Measurements from ENCODE around the gene TMEM156.
"Not testable (repeated sequence)": the region's sequence is repeated elsewhere in the genome, so short reads cannot be mapped to it uniquely, and the experiment has no call there.

Gene TMEM156

DNA sequence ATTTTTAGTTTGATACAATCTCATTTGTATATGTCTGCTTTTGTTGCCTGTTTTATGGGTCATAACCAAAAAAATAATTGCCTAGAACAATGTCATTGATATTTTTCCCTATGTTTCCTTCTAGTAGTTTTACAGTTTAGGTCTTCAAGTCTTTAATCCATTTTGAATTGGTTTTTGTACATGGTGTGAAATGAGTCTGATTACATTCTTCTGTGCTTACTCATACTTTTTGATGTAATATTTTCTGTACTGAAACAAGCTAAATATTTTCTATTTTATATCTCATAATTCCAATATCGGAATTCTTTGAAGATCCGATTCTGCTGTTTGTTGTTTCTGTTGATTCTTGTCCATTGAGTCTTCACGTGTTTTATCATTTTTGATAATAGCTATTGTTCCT lies 10.6 kb downstream of the TMEM156 start:
- TF ChIP-seq, protein P1, sequence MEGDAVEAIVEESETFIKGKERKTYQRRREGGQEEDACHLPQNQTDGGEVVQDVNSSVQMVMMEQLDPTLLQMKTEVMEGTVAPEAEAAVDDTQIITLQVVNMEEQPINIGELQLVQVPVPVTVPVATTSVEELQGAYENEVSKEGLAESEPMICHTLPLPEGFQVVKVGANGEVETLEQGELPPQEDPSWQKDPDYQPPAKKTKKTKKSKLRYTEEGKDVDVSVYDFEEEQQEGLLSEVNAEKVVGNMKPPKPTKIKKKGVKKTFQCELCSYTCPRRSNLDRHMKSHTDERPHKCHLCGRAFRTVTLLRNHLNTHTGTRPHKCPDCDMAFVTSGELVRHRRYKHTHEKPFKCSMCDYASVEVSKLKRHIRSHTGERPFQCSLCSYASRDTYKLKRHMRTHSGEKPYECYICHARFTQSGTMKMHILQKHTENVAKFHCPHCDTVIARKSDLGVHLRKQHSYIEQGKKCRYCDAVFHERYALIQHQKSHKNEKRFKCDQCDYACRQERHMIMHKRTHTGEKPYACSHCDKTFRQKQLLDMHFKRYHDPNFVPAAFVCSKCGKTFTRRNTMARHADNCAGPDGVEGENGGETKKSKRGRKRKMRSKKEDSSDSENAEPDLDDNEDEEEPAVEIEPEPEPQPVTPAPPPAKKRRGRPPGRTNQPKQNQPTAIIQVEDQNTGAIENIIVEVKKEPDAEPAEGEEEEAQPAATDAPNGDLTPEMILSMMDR (IDR thresholded peaks at IDR 0.05; ENCODE audit: low read depth, low read length), result no peak
- no peak overlapping the region for H3K4me3 ChIP-seq (ENCODE audit: low read depth, low read length)

DNA sequence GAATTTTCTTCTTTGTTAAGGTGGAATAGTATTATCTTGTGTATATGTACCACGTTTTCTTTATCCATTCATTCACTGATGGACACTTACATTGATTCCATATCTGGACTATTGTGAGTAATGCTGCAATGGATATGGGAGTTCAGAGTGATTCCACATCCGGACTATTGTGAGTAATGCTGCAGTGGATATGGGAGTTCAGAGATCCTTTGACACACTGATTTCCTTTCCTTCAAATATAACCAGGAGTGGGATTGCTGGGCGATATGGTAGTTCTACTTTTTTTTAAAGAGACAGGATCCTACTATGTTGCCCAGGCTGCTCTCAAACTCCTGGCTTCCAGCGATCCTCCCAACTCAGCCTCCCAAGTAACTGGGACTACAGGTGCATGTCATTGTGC lies 12.1 kb downstream of the TMEM156 start:
- TF ChIP-seq, protein P1 (IDR thresholded peaks at IDR 0.05; ENCODE audit: low read depth, low read length), result no peak

DNA sequence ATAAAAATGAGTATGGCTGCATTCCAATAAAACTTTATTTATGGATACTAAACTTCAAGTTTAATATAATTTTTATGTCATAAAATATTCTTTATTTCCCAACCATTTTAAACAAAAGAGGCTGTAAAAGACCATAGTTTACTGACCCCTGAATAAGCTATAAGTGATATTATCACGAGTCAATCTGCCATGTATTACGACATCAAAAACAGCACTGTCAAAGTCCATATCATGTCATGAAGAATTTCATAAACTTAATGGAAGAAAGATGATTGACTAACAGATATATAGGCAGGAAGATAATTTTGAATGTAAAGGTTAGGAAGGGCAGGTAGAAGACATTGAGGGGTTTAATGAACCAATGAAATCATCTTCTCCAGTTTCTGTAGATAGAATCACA lies 18.2 kb downstream of the TMEM156 start:
- TF ChIP-seq, protein P1 (IDR thresholded peaks at IDR 0.05; ENCODE audit: low read depth, low read length), result no peak
- no peak overlapping the region for H3K4me3 ChIP-seq (ENCODE audit: low read depth, low read length)

More for the DNA sequence above, 12.1 kb downstream of the TMEM156 start:
- H3K4me3 ChIP-seq (ENCODE audit: low read depth, low read length), result no peak overlapping the region

DNA sequence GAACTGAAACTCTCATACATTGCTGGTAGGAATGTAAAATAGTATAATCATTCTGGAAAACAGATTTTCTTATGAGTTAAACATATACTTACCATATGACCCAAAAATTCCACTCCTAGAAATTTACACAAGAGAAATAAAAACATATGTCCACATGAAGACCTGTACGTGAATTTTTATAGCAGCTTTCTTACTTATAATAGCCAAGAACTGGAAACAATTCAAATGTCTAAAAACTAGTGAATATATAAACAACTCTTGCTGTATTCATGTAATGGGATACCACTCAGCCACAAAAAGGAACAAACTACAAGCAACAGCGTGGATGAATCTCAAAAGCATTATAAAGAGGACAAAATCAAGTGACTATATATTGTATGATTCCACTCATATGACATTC lies 27.5 kb downstream of the TMEM156 start:
- H3K4me3 ChIP-seq (ENCODE audit: low read depth, low read length), result no peak overlapping the region
- TF ChIP-seq, protein P1 (IDR thresholded peaks at IDR 0.05; ENCODE audit: low read depth, low read length), result no peak

GRCh38 chr4:39002058-39002457 lies 30.2 kb downstream of the TMEM156 start:
- not testable (repeated sequence) for H3K4me3 ChIP-seq (ENCODE audit: low read depth, low read length)

DNA sequence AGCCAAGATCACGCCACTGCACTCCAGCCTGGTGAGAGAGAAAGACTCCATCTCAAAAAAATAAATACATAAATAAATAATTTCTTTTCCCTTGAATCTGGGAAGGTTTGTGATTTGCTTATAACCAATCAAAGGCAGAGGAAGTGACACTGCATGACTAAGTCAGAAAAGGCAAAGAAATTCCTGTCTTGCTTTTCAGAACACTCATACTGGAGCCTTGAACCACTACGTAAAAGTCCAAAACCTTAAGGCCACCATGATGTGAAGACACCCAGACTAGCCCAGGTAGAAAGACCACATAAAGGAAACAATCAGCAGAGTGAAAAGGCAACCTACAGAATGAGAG lies 36.6 kb downstream of the TMEM156 start:
- no peak overlapping the region for H3K4me3 ChIP-seq (ENCODE audit: low read depth, low read length)
- TF ChIP-seq, protein P1 (IDR thresholded peaks at IDR 0.05; ENCODE audit: low read depth, low read length), result no peak

GRCh38 chr4:38994135-38994534 lies 38.1 kb downstream of the TMEM156 start:
- TF ChIP-seq, protein P1 (IDR thresholded peaks at IDR 0.05; ENCODE audit: low read depth, low read length), result no peak
- H3K4me3 ChIP-seq (ENCODE audit: low read depth, low read length), result no peak overlapping the region

- TF ChIP-seq, protein P1 (IDR thresholded peaks at IDR 0.05; ENCODE audit: low read depth, low read length), result no peak
- no peak overlapping the region for H3K4me3 ChIP-seq (ENCODE audit: low read depth, low read length)
These were observed 38.5 kb downstream of the TMEM156 start for GRCh38 chr4:38993683-38994082.

Data from WI38 (cell line).